NCI-H1417 treated with DMSO at 0.1 percent for 48 hours (cell line): ENCODE results near the gene ZNF444.

Source experiments
- DNase-seq: peaks from one replicate; lab custom pipeline; 2025; lab: John Stamatoyannopoulos, UW

Gene ZNF444

GRCh38 chr19:56121180-56122167, 19.6 kb upstream of the ZNF444 start, which contains the start of gene ZNF787:
ZNF787 (minus strand) TSS chr19:56121295; CDS start chr19:56103217, 18,078 bp downstream.
- DNase-seq, result peak; percentile 45

- no peak for DNase-seq
Observed at GRCh38 chr19:56123266-56123891, 17.7 kb upstream of the ZNF444 start.

GRCh38 chr19:56124578-56124977, 16.5 kb upstream of the ZNF444 start:
- no peak for DNase-seq

- DNase-seq, result no peak
Observed at GRCh38 chr19:56125806-56126590, 15.1 kb upstream of the ZNF444 start.

GRCh38 chr19:56126983-56127780, 13.9 kb upstream of the ZNF444 start:
- DNase-seq, result no peak

GRCh38 chr19:56130006-56130405, 11.1 kb upstream of the ZNF444 start:
- DNase-seq, result no peak

GRCh38 chr19:56131651-56132050, 9.4 kb upstream of the ZNF444 start:
- no peak for DNase-seq

- no peak for DNase-seq
Observed at GRCh38 chr19:56132316-56132822, 8.7 kb upstream of the ZNF444 start.

GRCh38 chr19:56133858-56134653, 7.0 kb upstream of the ZNF444 start:
- DNase-seq, result no peak

- no peak for DNase-seq
Observed at GRCh38 chr19:56134654-56134921, 6.5 kb upstream of the ZNF444 start.

GRCh38 chr19:56136362-56136761, 4.7 kb upstream of the ZNF444 start:
- no peak for DNase-seq

- DNase-seq, result no peak
Observed at GRCh38 chr19:56137405-56137804, 3.7 kb upstream of the ZNF444 start.

GRCh38 chr19:56138069-56138468, 3.0 kb upstream of the ZNF444 start:
- no peak for DNase-seq

GRCh38 chr19:56139847-56140582, 1.1 kb upstream of the ZNF444 start:
- DNase-seq, result no peak

- no peak for DNase-seq
Observed at GRCh38 chr19:56141417-56141993, 418 bp downstream of the ZNF444 start.

GRCh38 chr19:56142087-56142787, 1.1 kb downstream of the ZNF444 start:
- no peak for DNase-seq

GRCh38 chr19:56142897-56143434, 1.9 kb downstream of the ZNF444 start:
- DNase-seq, result no peak

- DNase-seq, result no peak
Observed at GRCh38 chr19:56144376-56144775, 3.3 kb downstream of the ZNF444 start.

GRCh38 chr19:56144831-56145230, 3.7 kb downstream of the ZNF444 start:
- DNase-seq, result no peak
